CD4-positive, alpha-beta memory T cell (primary cell): Measurements from ENCODE around the gene BEAN1. TPM values are rescaled to one million over a fixed set of nuclear protein-coding genes. Genes with fewer than 3 reads are reported as not detected.

Source experiments
- CTCF ChIA-PET: fragments of 350-600 bp; sonication (Branson Sonifier 250); formaldehyde crosslinking; loops from one replicate; lab custom pipeline; 2021; ENCODE audit warnings: inconsistent platforms; ENCODE audit not compliant: partially characterized antibody; lab: Charles Lee
- POLR2A ChIA-PET: fragments of 350-600 bp; sonication (Branson Sonifier 250); formaldehyde crosslinking; loops from one replicate; lab custom pipeline; 2021; ENCODE audit not compliant: partially characterized antibody; lab: Charles Lee
- DNase-seq, 5 donors: peaks; one replicate each; pipeline versions ENCODE4 v3.0.0 to v3.0.0-alpha.2; 2020 to 2022; ENCODE audit warnings: mixed read lengths in 1 of 5
- H3K27ac ChIP-seq: one replicate; pipeline ENCODE4 v1.7.0; 2013; ENCODE audit warnings: low read depth, low read length
- H3K27me3 ChIP-seq: 2 replicates; pipeline ENCODE4 v1.7.0; 2013; ENCODE audit warnings: mild to moderate bottlenecking, low read length, moderate library complexity; ENCODE audit not compliant: insufficient read depth
- H3K36me3 ChIP-seq: 2 replicates; pipeline ENCODE4 v1.7.0; 2013; ENCODE audit warnings: mild to moderate bottlenecking, low read length, moderate library complexity; ENCODE audit not compliant: insufficient read depth
- H3K4me1 ChIP-seq: 2 replicates; pipeline ENCODE4 v1.7.0; 2013; ENCODE audit warnings: mild to moderate bottlenecking, low read length, moderate library complexity; ENCODE audit not compliant: insufficient read depth
- H3K4me3 ChIP-seq, 2 donors: one replicate each; pipeline ENCODE4 v1.7.0; 2013; ENCODE audit warnings: low read length in 2 of 2, mild to moderate bottlenecking in 1 of 2
- H3K9me3 ChIP-seq, 2 donors: one replicate each; pipeline ENCODE4 v1.7.0; 2013; ENCODE audit warnings: low read length in 2 of 2, control low read depth in 1 of 2; ENCODE audit not compliant: control insufficient read depth in 1 of 2
- H3K27ac Mint-ChIP-seq, 7 donors: one replicate each; pipeline ENCODE4 v1.8.0; 2020 to 2021; ENCODE audit warnings: mixed read lengths in 7 of 7, mild to moderate bottlenecking in 6 of 7, inconsistent platforms in 3 of 7, moderate library complexity in 3 of 7
- H3K27me3 Mint-ChIP-seq, 2 donors: one replicate each; pipeline ENCODE4 v1.8.0; 2020 to 2021; ENCODE audit warnings: mixed read lengths in 2 of 2
- H3K36me3 Mint-ChIP-seq, 2 donors: one replicate each; pipeline ENCODE4 v1.8.0; 2020 to 2021; ENCODE audit warnings: mixed read lengths in 2 of 2, inconsistent platforms in 1 of 2, mild to moderate bottlenecking in 1 of 2
- H3K4me1 Mint-ChIP-seq, 4 donors: one replicate each; pipeline ENCODE4 v1.8.0; 2020 to 2021; ENCODE audit warnings: mixed read lengths in 4 of 4, mild to moderate bottlenecking in 1 of 4
- H3K4me3 Mint-ChIP-seq, 8 donors: one replicate each; pipeline ENCODE4 v1.8.0; 2020 to 2021; ENCODE audit warnings: mixed read lengths in 8 of 8, mild to moderate bottlenecking in 7 of 8, moderate library complexity in 6 of 8, inconsistent platforms in 3 of 8
- H3K9me3 Mint-ChIP-seq, 8 donors: one replicate each; pipeline ENCODE4 v1.8.0; 2020 to 2021; ENCODE audit warnings: mixed read lengths in 8 of 8, mild to moderate bottlenecking in 5 of 8, inconsistent platforms in 3 of 8, moderate library complexity in 1 of 8
- intact Hi-C: fragments of 100-400 bp; cut with micrococcal nuclease; formaldehyde crosslinking; loops from one replicate; pipeline ENCODE4 v1.15.1; 2023
- polyA plus RNA-seq, 2 donors: library from polyadenylated mRNA; unstranded; fragments of 300-500 nt; fragmentation: Illumina TruSeq; gene quantifications; one replicate each; pipeline ENCODE4 v1.2.3, GENCODE V29; 2021
- total RNA-seq, 2 experiments: library from RNA; stranded (reverse); gene quantifications; one replicate each; pipeline ENCODE4 v1.2.3, GENCODE V29; 2021

BEAN1 gene
- total and polyA plus RNA-seq, 4 experiments from 2014 or later: 0.23 TPM; not detected in 3

- Mint-ChIP-seq H3K4me1 (peaks cover 28 to 55% (median 43%) of the 10 kb centered on the region in 4 donors), H3K9me3 (no peaks in the 10 kb centered on the region), H3K27me3 (no peaks in the 10 kb centered on the region), H3K4me3 (no peak overlapping the region), H3K27ac (no peak overlapping the region), H3K36me3 (peaks cover 8 to 9% of the 10 kb centered on the region in 2 donors)
- Histone ChIP-seq H3K27ac (no peak overlapping the region), H3K4me1 (peaks cover 30% of the 10 kb centered on the region), H3K27me3 (no peaks in the 10 kb centered on the region), H3K4me3 (no peak overlapping the region), H3K36me3 (no peaks in the 10 kb centered on the region), H3K9me3 (no peaks in the 10 kb centered on the region)
- POLR2A ChIA-PET: interaction anchor here (0.8 to 16.1 kb wide), 2 partner anchors 19 to 75 kb away, joined by 4 to 440 read pairs; partner anchors contain the start of genes CKLF and TK2
- intact Hi-C loops: no loop called here
- CTCF ChIA-PET: interaction anchor here (0.9 to 1.3 kb wide), 3 partner anchors 24 to 123 kb away, joined by 3 read pairs; partner anchors contain the start of gene CKLF
- DNase-seq: no peak
Observed at GRCh38 chr16:66528294-66528693, 101.2 kb downstream of the BEAN1 start.

- ChIA-PET POLR2A (interaction anchor here (16.1 kb wide), 1 partner anchor 18 kb away, joined by 440 read pairs; the partner anchor contains the start of genes CKLF and TK2), CTCF (interaction anchor here (1.1 kb wide), 1 partner anchor 23 kb away, joined by 3 read pairs; the partner anchor contains the start of gene CKLF)
- Mint-ChIP-seq H3K36me3 (peaks cover 8 to 9% of the 10 kb centered on the region in 2 donors), H3K9me3 (no peaks in the 10 kb centered on the region), H3K4me1 (peaks cover 25 to 46% (median 36%) of the 10 kb centered on the region in 4 donors), H3K27me3 (no peaks in the 10 kb centered on the region), H3K4me3 (no peak overlapping the region), H3K27ac (peak overlapping the region in 5 of 7 donors; percentile 4 to 84 (median 77))
- Histone ChIP-seq H3K4me1 (peaks cover 18% of the 10 kb centered on the region), H3K27me3 (no peaks in the 10 kb centered on the region), H3K27ac (no peak overlapping the region), H3K36me3 (no peaks in the 10 kb centered on the region), H3K9me3 (no peaks in the 10 kb centered on the region), H3K4me3 (no peak overlapping the region)
- intact Hi-C loops: no loop called here
- DNase-seq: no peak
Observed at GRCh38 chr16:66529475-66529874, 102.4 kb downstream of the BEAN1 start.

Other genes with a start within 250 kb of the BEAN1 start
- gene CDH5, start 60.6 kb upstream of the BEAN1 start, total RNA-seq: not detected
- gene CDH5, start 60.6 kb upstream of the BEAN1 start, polyA plus RNA-seq: not detected
- 10 to 100 TPM in 1 of 2 experiments, 1 to 10 TPM in 1; 9.0 to 10.2 TPM for gene TK2, start 122.8 kb downstream of the BEAN1 start, total RNA-seq
- 1 to 10 TPM; 3.9 to 5.9 TPM for gene TK2, start 122.8 kb downstream of the BEAN1 start, polyA plus RNA-seq
- 10 to 100 TPM; 71.0 to 76.6 TPM for gene CKLF, start 125.3 kb downstream of the BEAN1 start, total RNA-seq
- gene CKLF, start 125.3 kb downstream of the BEAN1 start, polyA plus RNA-seq: 100 to 1,000 TPM; 154 to 173 TPM
- gene CMTM1, start 139.1 kb downstream of the BEAN1 start, total RNA-seq: 10 to 100 TPM; 12.2 to 13.4 TPM
- gene CMTM1, start 139.1 kb downstream of the BEAN1 start, polyA plus RNA-seq: 1 to 10 TPM in 1 of 2 donors, under 1 TPM in 1; 0.80 to 1.6 TPM
- under 1 TPM; 0.72 to 0.79 TPM for gene CMTM2, start 152.2 kb downstream of the BEAN1 start, total RNA-seq
- gene CMTM2, start 152.2 kb downstream of the BEAN1 start, polyA plus RNA-seq: not detected
- gene CMTM3, start 177.4 kb downstream of the BEAN1 start, total RNA-seq: 10 to 100 TPM; 74.2 to 74.3 TPM
- gene CMTM3, start 177.4 kb downstream of the BEAN1 start, polyA plus RNA-seq: 100 to 1,000 TPM in 1 of 2 donors, 10 to 100 TPM in 1; 98.8 to 105 TPM